NB4 (cell line): ENCODE data around the gene NR1H4.

Experiments used
- MYC ChIP-seq: IDR thresholded peaks from 2 replicates; pipeline ENCODE4 v1.6.1; 2011; ENCODE audit warnings: low read depth, low read length
- POLR2A ChIP-seq: IDR thresholded peaks from 2 replicates; pipeline ENCODE4 v1.6.1; 2011; ENCODE audit warnings: mild to moderate bottlenecking; ENCODE audit not compliant: insufficient read length; ENCODE audit errors: extremely low read depth
- TF ChIP-seq, protein P1 (sequence below): IDR thresholded peaks from one replicate; pipeline ENCODE4 v1.5.1; 2012; ENCODE audit warnings: low read depth, low read length

DNA sequence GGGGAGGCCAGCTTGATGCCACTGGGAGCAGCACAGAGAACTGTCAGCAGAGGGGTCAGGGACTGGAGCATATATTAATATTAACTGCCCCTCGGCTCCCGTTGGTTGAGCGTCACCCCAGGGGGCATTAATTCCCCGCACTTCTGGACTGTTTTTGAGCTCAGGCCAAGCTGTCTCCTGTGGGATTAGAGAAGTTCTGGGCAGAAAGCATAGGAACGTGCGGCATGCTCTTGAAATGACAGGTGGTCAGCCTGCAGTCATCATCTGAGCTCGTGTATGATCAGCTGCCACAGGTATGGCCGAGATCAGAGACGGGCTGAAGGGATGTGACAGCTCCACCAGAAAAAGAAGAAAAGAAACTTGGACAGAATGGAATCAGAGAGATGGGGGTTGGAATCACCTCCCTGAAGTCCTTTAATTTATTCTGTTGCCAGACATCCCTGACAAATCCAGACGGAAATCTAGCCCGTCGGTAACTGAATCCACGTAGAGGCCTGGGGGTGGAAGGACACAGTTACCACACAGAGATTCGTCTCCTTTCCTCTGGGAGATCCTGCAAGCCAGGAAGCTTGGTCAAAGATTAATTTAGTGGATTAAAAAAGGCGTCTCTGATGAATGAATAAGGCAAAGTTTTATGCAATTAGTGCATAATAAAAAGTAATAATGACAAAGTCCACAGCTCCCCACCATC lies 23.6 kb downstream of the NR1H4 start:
- TF ChIP-seq, protein P1, sequence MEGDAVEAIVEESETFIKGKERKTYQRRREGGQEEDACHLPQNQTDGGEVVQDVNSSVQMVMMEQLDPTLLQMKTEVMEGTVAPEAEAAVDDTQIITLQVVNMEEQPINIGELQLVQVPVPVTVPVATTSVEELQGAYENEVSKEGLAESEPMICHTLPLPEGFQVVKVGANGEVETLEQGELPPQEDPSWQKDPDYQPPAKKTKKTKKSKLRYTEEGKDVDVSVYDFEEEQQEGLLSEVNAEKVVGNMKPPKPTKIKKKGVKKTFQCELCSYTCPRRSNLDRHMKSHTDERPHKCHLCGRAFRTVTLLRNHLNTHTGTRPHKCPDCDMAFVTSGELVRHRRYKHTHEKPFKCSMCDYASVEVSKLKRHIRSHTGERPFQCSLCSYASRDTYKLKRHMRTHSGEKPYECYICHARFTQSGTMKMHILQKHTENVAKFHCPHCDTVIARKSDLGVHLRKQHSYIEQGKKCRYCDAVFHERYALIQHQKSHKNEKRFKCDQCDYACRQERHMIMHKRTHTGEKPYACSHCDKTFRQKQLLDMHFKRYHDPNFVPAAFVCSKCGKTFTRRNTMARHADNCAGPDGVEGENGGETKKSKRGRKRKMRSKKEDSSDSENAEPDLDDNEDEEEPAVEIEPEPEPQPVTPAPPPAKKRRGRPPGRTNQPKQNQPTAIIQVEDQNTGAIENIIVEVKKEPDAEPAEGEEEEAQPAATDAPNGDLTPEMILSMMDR = no peak
- no peak for TF ChIP-seq POLR2A
- TF ChIP-seq MYC = no peak
